ENCODE results near the gene HADHB. TPM values are rescaled to one million over a fixed set of nuclear protein-coding genes. Genes with fewer than 3 reads are reported as not detected.

Gene HADHB
- polyA plus RNA-seq, 3 donors: 94.3 to 200 (median 186) TPM

DNA sequence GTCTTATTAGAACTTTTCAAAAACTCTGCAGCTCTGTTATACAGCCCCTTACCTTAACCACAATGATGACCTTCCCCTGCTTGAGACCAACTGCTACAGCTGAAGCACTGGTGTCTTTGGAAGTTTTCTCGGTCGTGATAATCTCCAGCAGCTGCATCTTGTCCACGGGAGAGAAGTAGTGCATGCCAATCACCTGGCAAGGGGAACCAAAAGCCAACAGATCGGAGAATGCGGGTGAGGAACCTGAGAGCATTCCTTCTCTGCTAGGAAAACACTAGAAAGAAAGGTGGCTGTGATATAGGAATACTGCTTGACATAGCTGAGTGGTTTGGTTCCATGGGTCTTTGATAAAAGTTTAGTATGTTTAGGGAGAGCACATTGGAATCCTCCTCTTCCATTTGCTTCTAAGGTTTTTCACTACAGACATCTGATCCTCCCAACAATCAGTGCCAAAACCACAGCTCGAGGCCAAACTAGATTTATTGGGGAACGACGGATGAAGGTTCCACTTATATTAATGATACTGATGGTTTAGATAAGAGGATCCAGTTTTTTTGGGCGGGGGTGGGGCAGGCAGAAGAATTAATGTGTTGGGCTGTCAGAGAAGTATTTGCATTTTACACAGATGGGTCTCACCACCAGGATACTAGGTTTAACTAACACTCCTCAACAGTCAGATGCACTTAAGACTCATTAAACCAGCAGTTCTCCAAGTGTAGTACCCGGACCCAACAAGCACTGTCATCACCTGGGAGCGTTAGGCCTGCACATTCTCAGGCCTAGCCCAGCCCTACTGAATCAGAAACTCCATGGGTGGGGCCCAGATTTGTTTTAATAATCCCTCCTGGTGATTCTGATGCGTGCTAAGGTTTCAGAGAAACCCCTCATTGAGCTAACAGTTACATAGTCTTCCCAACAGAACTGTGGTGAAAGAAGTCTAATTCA, 49.4 kb upstream of the HADHB start:
- Histone ChIP-seq H3K27me3 (ENCODE audit: control insufficient read depth in 2 of 2, insufficient read depth in 2 of 2, low read length in 2 of 2) (no peaks in the 10 kb centered on the region), H4K20me1 (ENCODE audit: insufficient read depth, low read length) (peaks cover 25% of the 10 kb centered on the region), H3K4me1 (ENCODE audit: control insufficient read depth in 1 of 2, insufficient read depth in 2 of 2, low read length in 2 of 2) (peaks cover 14 to 16% of the 10 kb centered on the region in 2 donors), H2AFZ (ENCODE audit: insufficient read depth, low read depth, low read length, poor library complexity, severe bottlenecking) (no peak overlapping the region), H3K79me2 (ENCODE audit: insufficient read depth, low read length) (no peaks in the 10 kb centered on the region), H3K27ac (ENCODE audit: low read depth in 1 of 2, low read length in 2 of 2) (no peak overlapping the region), H3K4me2 (replicated peaks; ENCODE audit: extremely low read depth, low read length, poor library complexity, severe bottlenecking) (no peak overlapping the region), H3K9ac (ENCODE audit: insufficient read depth, low read length, poor library complexity, severe bottlenecking) (no peak overlapping the region), H3K4me3 (replicated peaks in 1 of 3; ENCODE audit: low read depth in 2 of 3, low read length in 3 of 3) (no peak overlapping the region), H3K36me3 (replicated peaks in 1 of 2; ENCODE audit: control insufficient read depth in 1 of 2, insufficient read depth in 2 of 2, low read length in 2 of 2) (peaks cover 85 to 99% of the 10 kb centered on the region in 2 donors), H3K9me3 (replicated peaks in 1 of 2; ENCODE audit: control insufficient read depth in 1 of 2, insufficient read depth in 1 of 2, low read length in 2 of 2) (peaks cover 3 to 8% of the 10 kb centered on the region in 2 donors)
- no peak overlapping the region for H3K27ac Mint-ChIP-seq
- DNase-seq: no peak
- 96% methylated on average over 5 of the region's 12 CpGs for WGBS (ENCODE audit: insufficient coverage)
- peaks cover 14% of the 10 kb centered on the region for H3K4me1 Mint-ChIP-seq
- intact Hi-C loops (cut with micrococcal nuclease): no loop called here
- no peaks in the 10 kb centered on the region for H3K27me3 Mint-ChIP-seq (ENCODE audit: low read depth in 3 of 3)
- H3K36me3 Mint-ChIP-seq: peaks cover 88 to 98% of the 10 kb centered on the region in 2 donors
- H3K9me3 Mint-ChIP-seq: peaks cover 3 to 17% (median 10%) of the 10 kb centered on the region in 7 donors
- no peak for TF ChIP-seq CTCF (IDR thresholded peaks at IDR 0.05)
- H3K4me3 Mint-ChIP-seq: no peak overlapping the region

DNA sequence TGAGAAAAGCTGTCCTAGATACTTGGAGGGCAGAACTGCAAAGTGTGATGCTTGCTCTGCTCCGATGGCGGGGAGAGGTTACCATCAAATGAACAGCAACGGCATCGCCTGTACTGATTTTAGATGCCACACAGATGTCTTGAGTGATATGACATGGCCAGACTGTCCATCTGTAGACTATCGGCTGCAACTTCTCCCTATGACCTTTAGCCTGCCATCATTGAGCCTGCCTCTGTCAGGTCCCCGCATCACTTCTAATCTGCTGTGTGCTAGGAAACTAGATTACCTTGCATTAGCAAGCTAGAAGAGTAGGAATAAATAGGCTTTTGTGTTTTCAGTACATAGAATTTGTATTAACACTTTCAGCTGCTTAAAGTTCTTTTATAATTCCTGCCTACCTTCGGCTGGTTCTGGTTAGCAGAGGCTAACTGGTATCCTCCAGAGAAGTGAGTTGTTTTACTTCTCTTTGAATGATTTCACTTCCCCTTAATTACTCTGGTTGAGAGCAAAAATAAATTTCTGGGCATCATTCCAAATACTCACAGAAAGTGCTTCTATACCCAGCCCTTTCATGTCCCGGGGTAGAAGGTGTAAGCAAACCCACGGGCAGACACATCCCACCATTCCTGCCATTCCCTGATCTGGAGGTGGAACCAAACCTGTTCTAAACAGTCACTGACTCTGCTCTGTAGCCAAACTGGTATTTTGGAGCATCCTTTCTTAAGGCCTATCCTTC, 47.9 kb upstream of the HADHB start:
- no peaks in the 10 kb centered on the region for H3K27me3 ChIP-seq (ENCODE audit: control insufficient read depth in 2 of 2, insufficient read depth in 2 of 2, low read length in 2 of 2)
- peaks cover 85 to 96% of the 10 kb centered on the region in 2 donors for H3K36me3 Mint-ChIP-seq
- H2AFZ ChIP-seq (ENCODE audit: insufficient read depth, low read depth, low read length, poor library complexity, severe bottlenecking): no peak overlapping the region
- H4K20me1 ChIP-seq (ENCODE audit: insufficient read depth, low read length): peaks cover 25% of the 10 kb centered on the region
- H3K9me3 Mint-ChIP-seq: peaks cover 3 to 17% (median 10%) of the 10 kb centered on the region in 7 donors
- TF ChIP-seq CTCF (IDR thresholded peaks at IDR 0.05): no peak
- peak; percentile 14 to 61 (median 27) for DNase-seq
- H3K27me3 Mint-ChIP-seq (ENCODE audit: low read depth in 3 of 3): no peaks in the 10 kb centered on the region
- H3K4me1 ChIP-seq (ENCODE audit: control insufficient read depth in 1 of 2, insufficient read depth in 2 of 2, low read length in 2 of 2): peaks cover 14 to 16% of the 10 kb centered on the region in 2 donors
- 50% methylated on average over 4 of the region's 9 CpGs for WGBS (ENCODE audit: insufficient coverage)
- H3K4me3 Mint-ChIP-seq: no peak overlapping the region
- H3K36me3 ChIP-seq (replicated peaks in 1 of 2; ENCODE audit: control insufficient read depth in 1 of 2, insufficient read depth in 2 of 2, low read length in 2 of 2): peaks cover 81 to 99% of the 10 kb centered on the region in 2 donors
- peaks cover 14% of the 10 kb centered on the region for H3K4me1 Mint-ChIP-seq
- H3K27ac ChIP-seq (ENCODE audit: low read depth in 1 of 2, low read length in 2 of 2): peak overlapping the region in 1 of 2 donors; percentile 63
- H3K9ac ChIP-seq (ENCODE audit: insufficient read depth, low read length, poor library complexity, severe bottlenecking): no peak overlapping the region
- peaks cover 3 to 8% of the 10 kb centered on the region in 2 donors for H3K9me3 ChIP-seq (replicated peaks in 1 of 2; ENCODE audit: control insufficient read depth in 1 of 2, insufficient read depth in 1 of 2, low read length in 2 of 2)
- peak overlapping the region; percentile 18 to 80 (median 50) for H3K27ac Mint-ChIP-seq
- H3K4me2 ChIP-seq (replicated peaks; ENCODE audit: extremely low read depth, low read length, poor library complexity, severe bottlenecking): no peak overlapping the region
- H3K4me3 ChIP-seq (replicated peaks in 1 of 3; ENCODE audit: low read depth in 2 of 3, low read length in 3 of 3): no peak overlapping the region
- no peaks in the 10 kb centered on the region for H3K79me2 ChIP-seq (ENCODE audit: insufficient read depth, low read length)
- intact Hi-C loops (cut with micrococcal nuclease): no loop called here

Data from CD14-positive monocyte (primary cell).